A549 (cell line): ENCODE data around the gene UGT1A4. TPM values are rescaled to one million over a fixed set of nuclear protein-coding genes. Genes with fewer than 3 reads are reported as not detected.

Source experiments
- ATAC-seq, 2 experiments: fragments of 200-7000 bp in 1 of 2; fragments of >200 bp in 1 of 2; cut with Nextera tagmentation in 1 of 2; cut with Tn5 transposase in 1 of 2; 3 replicates each; pipeline versions ENCODE4 v1.8.0 to v1.9.1; 2018 to 2020; ENCODE audit warnings: mild to moderate bottlenecking in 1 of 2, moderate library complexity in 1 of 2
- CTCF ChIA-PET: fragments of 300-600 bp; sonication (Branson Sonifier 250); formaldehyde crosslinking; extraction: SDS; loops from one replicate; lab custom pipeline; 2021; ENCODE audit warnings: antibody characterized with exemption, inconsistent platforms; lab: Yijun Ruan, JAX
- POLR2A ChIA-PET: fragments of 350-600 bp; formaldehyde crosslinking; extraction: SDS; loops from one replicate; lab custom pipeline; 2021; ENCODE audit warnings: antibody characterized with exemption, inconsistent platforms; lab: Yijun Ruan, JAX
- DNase-seq, 2 experiments: peaks; one replicate each; pipeline versions ENCODE4 v3.0.0 to v3.0.0-alpha.2; 2011 to 2016; ENCODE audit warnings: low read depth in 1 of 2, low spot score in 1 of 2
- FAIRE-seq: peaks from 2 replicates; lab custom pipeline; 2011; peaks lifted over from hg19 to GRCh38; lab: Jason Lieb, UNC
- H3K27ac ChIP-seq, 2 experiments: fragments of >200 bp; sonication (Bioruptor Twin); formaldehyde crosslinking; 3 replicates each; pipeline ENCODE4 v1.5.1; 2016 to 2017
- H3K4me1 ChIP-seq: fragments of >200 bp; sonication (Bioruptor Twin); formaldehyde crosslinking; 3 replicates; pipeline ENCODE4 v1.6.1; 2016
- H3K4me2 ChIP-seq: fragments of >200 bp; sonication (Bioruptor Twin); formaldehyde crosslinking; 3 replicates; pipeline ENCODE4 v1.6.1; 2016
- H3K4me3 ChIP-seq: fragments of >200 bp; sonication (Bioruptor Twin); formaldehyde crosslinking; 3 replicates; pipeline ENCODE4 v1.5.1; 2016
- H3K9me3 ChIP-seq: fragments of >200 bp; sonication (Bioruptor Twin); formaldehyde crosslinking; 3 replicates; pipeline ENCODE4 v1.6.1; 2016
- CBX8 ChIP-seq: fragments of 200-600 bp; sonication (generic); IDR thresholded peaks from 2 replicates; pipeline ENCODE4 v1.6.1; 2016
- CHD2 ChIP-seq: fragments of 150-350 bp; IDR thresholded peaks from 2 replicates; pipeline ENCODE4 v1.6.1; 2014; ENCODE audit warnings: low read length; ENCODE audit not compliant: partially characterized antibody
- EHF ChIP-seq: fragments of 250-450 bp; sonication (Bioruptor Pico); IDR thresholded peaks from 2 replicates; pipeline ENCODE4 v1.5.0; 2020; ENCODE audit warnings: mild to moderate bottlenecking
- EP300 ChIP-seq, 2 experiments: fragments of >200 bp; sonication (Bioruptor Twin); formaldehyde crosslinking; IDR thresholded peaks; 2 replicates in 1 of 2; 3 replicates in 1 of 2; pipeline ENCODE4 v1.6.1; 2016 to 2017
- ESRRA ChIP-seq: fragments of 150-350 bp; IDR thresholded peaks from 2 replicates; pipeline ENCODE4 v1.6.1; 2014; ENCODE audit warnings: mild to moderate bottlenecking, low read length, borderline replicate concordance
- FOSB ChIP-seq: fragments of 250-450 bp; sonication (Bioruptor Pico); IDR thresholded peaks from 2 replicates; pipeline ENCODE4 v1.5.0; 2020; ENCODE audit warnings: mild to moderate bottlenecking, moderate library complexity
- FOSL2 ChIP-seq, 2 experiments: fragments of 450-650 bp in 1 of 2; fragments of >200 bp in 1 of 2; sonication (Bioruptor Twin) in 1 of 2; formaldehyde crosslinking; IDR thresholded peaks; 2 replicates each; pipeline versions ENCODE4 v1.5.0 to v1.6.1; 2016 to 2020; ENCODE audit warnings: mild to moderate bottlenecking in 1 of 2, moderate library complexity in 1 of 2
- JUNB ChIP-seq: fragments of >200 bp; sonication (Bioruptor Twin); formaldehyde crosslinking; IDR thresholded peaks from 2 replicates; pipeline ENCODE4 v1.6.1; 2016
- MYC ChIP-seq: IDR thresholded peaks from 2 replicates; pipeline ENCODE4 v1.6.1; 2012; ENCODE audit warnings: mild to moderate bottlenecking, inconsistent platforms, low read length, improper control_type of control experiment, borderline replicate concordance
- NFE2L2 ChIP-seq: fragments of 150-350 bp; conservative IDR thresholded peaks from 2 replicates; pipeline ENCODE4 v1.6.1; 2014; ENCODE audit warnings: low read length
- NPAS2 ChIP-seq: fragments of 250-450 bp; sonication (Bioruptor Pico); IDR thresholded peaks from 2 replicates; pipeline ENCODE4 v1.8.0; 2022; ENCODE audit warnings: mild to moderate bottlenecking, moderate library complexity, borderline replicate concordance
- PHF8 ChIP-seq: fragments of 200-600 bp; sonication (generic); IDR thresholded peaks from 2 replicates; pipeline ENCODE4 v1.6.1; 2016; ENCODE audit warnings: low read depth, mild to moderate bottlenecking, antibody characterized with exemption, moderate library complexity, borderline replicate concordance
- POLR2A ChIP-seq: IDR thresholded peaks from 2 replicates; pipeline ENCODE4 v1.6.1; 2012; ENCODE audit warnings: mild to moderate bottlenecking, low read length
- POLR2AphosphoS2 ChIP-seq: conservative IDR thresholded peaks from 2 replicates; pipeline ENCODE4 v1.6.1; 2012; ENCODE audit warnings: low read length, improper control_type of control experiment, inconsistent platforms
- RAD21 ChIP-seq, 2 experiments: fragments of >200 bp in 1 of 2; sonication (Bioruptor Twin) in 1 of 2; formaldehyde crosslinking in 1 of 2; IDR thresholded peaks in 1 of 2; conservative IDR thresholded peaks in 1 of 2; 2 replicates in 1 of 2; 3 replicates in 1 of 2; pipeline ENCODE4 v1.6.1; 2012 to 2018; ENCODE audit warnings: inconsistent platforms in 1 of 2
- RCOR1 ChIP-seq: fragments of 150-350 bp; IDR thresholded peaks from 2 replicates; pipeline ENCODE4 v1.6.1; 2014; ENCODE audit warnings: antibody characterized with exemption, low read length, low read depth
- ZC3H11A ChIP-seq: fragments of 450-650 bp; IDR thresholded peaks from 2 replicates; pipeline ENCODE4 v1.6.1; 2014; ENCODE audit warnings: antibody characterized with exemption, mild to moderate bottlenecking
- ZSCAN20 ChIP-seq: fragments of 250-450 bp; sonication (Bioruptor Pico); IDR thresholded peaks from 2 replicates; pipeline ENCODE4 v1.8.0; 2022; ENCODE audit warnings: mild to moderate bottlenecking, moderate library complexity
- WGBS: methylation state at CpG from one replicate; pipeline ENCODE4 v1.1.6; 2017; ENCODE audit errors: missing lambda C conversion rate; 5-methylcytosine and 5-hydroxymethylcytosine counted together
- polyA plus RNA-seq, 4 experiments: library from polyadenylated mRNA; depleted of rRNA in 3 of 4; stranded (reverse); fragments of >200 nt; fragmentation: RNase III in 1 of 4; extraction: RNeasy Plus Mini Kit Qiagen cat#74134 plus additional on column Dnase treatment in 1 of 4; gene quantifications; 2 replicates in 3 of 4; 3 replicates in 1 of 4; pipeline ENCODE4 v1.2.3, GENCODE V29; 2011 to 2017
- TF ChIP-seq, protein P1 (sequence below): fragments of >200 bp; sonication (Bioruptor Twin); formaldehyde crosslinking; IDR thresholded peaks from 3 replicates; pipeline ENCODE4 v1.6.1; 2016
- TF ChIP-seq, protein P2 (sequence below): fragments of 200-600 bp; sonication (generic); IDR thresholded peaks from 2 replicates; pipeline ENCODE4 v1.6.1; 2016; ENCODE audit warnings: antibody characterized with exemption, mild to moderate bottlenecking, moderate library complexity
- TF ChIP-seq, protein P3 (sequence below): fragments of 250-450 bp; sonication (Bioruptor Pico); IDR thresholded peaks from 2 replicates; pipeline ENCODE4 v1.5.0; 2021; ENCODE audit warnings: mild to moderate bottlenecking, moderate library complexity, borderline replicate concordance

UGT1A4 gene
- polyA plus RNA-seq, 2 of the 4 experiments (the other 2 are of a cell fraction), result 0.13 to 0.14 TPM

DNA sequence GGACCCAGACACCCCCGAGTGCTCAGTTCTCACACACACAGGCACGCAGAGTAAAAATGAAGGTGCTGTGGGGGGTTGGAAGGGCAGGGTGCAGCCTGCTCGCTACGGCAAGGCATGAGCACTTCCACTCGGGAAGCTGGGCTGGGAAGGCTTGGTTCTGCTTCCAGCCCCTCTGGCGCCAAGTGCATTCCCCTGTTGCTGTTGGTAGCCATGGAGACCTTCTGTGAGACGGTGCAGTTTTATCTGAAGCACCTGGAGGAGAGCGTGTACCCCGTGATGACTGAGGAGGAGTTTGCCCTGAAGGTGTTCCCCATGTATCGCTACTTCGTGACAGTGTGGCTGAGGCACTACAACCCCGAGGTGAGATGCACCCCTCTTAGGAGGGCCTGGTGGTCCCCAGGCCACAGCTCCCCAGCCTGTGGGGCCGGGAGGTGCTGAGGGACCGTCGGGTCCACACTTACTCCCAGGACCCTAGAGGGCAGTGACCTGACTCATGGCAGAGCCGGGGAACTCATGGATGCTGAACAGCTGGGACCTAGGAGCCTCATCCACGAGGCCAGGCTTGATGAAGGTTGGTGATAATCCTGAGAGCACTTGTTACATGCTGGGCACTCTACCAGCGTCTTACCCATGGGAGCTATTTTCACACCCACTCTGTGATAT, 75.1 kb downstream of the UGT1A4 start:
- 83% methylated on average over 13 of the region's 18 CpGs for WGBS
- DNase-seq (no peak), FAIRE-seq (no peak), ATAC-seq (no peak)
- ChIA-PET POLR2A (no interaction called here), CTCF (interaction anchor here (0.5 to 1.6 kb wide), 3 partner anchors 23 to 44 kb away, joined by 3 read pairs; no protein-coding TSS in a partner anchor)
- Histone ChIP-seq H3K4me1 (no peaks in the 10 kb centered on the region), H3K27ac (peak overlapping the region in 1 of 2 experiments; percentile 13; a peak in 2 of 6 replicates), H3K4me3 (no peak overlapping the region), H3K4me2 (no peak overlapping the region), H3K9me3 (no peaks in the 10 kb centered on the region)
- TF ChIP-seq POLR2A (no peak), NPAS2 (CRISPR knock-in tag) (no peak), RCOR1 (no peak), ZC3H11A (no peak), EHF (CRISPR knock-in tag) (no peak), FOSL2 (IDR thresholded peaks at IDR 0.05) (no peak), FOSL2 (CRISPR knock-in tag; IDR thresholded peaks at IDR 0.05) (no peak), RAD21 (conservative IDR thresholded peaks at IDR 0.05 in 1 of 2, IDR thresholded peaks at IDR 0.05 in 1 of 2) (no peak), CHD2 (no peak), EP300 (IDR thresholded peaks at IDR 0.05) (no peak)
- TF ChIP-seq, protein P1, sequence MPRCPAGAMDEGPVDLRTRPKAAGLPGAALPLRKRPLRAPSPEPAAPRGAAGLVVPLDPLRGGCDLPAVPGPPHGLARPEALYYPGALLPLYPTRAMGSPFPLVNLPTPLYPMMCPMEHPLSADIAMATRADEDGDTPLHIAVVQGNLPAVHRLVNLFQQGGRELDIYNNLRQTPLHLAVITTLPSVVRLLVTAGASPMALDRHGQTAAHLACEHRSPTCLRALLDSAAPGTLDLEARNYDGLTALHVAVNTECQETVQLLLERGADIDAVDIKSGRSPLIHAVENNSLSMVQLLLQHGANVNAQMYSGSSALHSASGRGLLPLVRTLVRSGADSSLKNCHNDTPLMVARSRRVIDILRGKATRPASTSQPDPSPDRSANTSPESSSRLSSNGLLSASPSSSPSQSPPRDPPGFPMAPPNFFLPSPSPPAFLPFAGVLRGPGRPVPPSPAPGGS, result no peak
- TF ChIP-seq, protein P2, sequence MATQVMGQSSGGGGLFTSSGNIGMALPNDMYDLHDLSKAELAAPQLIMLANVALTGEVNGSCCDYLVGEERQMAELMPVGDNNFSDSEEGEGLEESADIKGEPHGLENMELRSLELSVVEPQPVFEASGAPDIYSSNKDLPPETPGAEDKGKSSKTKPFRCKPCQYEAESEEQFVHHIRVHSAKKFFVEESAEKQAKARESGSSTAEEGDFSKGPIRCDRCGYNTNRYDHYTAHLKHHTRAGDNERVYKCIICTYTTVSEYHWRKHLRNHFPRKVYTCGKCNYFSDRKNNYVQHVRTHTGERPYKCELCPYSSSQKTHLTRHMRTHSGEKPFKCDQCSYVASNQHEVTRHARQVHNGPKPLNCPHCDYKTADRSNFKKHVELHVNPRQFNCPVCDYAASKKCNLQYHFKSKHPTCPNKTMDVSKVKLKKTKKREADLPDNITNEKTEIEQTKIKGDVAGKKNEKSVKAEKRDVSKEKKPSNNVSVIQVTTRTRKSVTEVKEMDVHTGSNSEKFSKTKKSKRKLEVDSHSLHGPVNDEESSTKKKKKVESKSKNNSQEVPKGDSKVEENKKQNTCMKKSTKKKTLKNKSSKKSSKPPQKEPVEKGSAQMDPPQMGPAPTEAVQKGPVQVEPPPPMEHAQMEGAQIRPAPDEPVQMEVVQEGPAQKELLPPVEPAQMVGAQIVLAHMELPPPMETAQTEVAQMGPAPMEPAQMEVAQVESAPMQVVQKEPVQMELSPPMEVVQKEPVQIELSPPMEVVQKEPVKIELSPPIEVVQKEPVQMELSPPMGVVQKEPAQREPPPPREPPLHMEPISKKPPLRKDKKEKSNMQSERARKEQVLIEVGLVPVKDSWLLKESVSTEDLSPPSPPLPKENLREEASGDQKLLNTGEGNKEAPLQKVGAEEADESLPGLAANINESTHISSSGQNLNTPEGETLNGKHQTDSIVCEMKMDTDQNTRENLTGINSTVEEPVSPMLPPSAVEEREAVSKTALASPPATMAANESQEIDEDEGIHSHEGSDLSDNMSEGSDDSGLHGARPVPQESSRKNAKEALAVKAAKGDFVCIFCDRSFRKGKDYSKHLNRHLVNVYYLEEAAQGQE, result no peak

DNA sequence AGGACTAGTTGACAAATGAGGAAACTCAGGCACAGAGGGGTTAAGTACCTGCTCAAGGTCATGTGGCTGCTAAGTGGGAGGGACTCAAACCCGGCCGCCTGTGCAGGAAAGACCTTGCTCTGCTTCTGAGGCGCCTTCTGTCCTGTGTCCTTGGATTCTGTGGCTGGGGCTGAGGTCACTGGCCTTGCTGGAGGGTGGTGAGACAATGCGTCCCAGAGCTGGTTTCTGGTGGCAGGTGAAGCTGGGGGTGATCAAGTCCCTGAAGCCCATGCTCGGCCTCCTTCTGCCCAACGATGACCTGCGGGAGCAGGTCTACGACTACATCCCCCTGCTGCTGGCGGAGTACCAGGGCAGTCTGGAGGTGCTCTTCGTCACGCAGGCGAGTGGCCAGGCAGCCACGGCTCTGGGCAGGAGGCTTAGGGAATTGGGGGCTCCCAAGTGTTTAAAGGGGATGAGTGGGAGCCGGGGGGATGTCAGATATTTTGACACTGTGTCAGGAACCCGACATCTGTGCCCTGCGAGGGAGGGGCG, 75.7 kb downstream of the UGT1A4 start:
- Histone ChIP-seq H3K9me3 (no peaks in the 10 kb centered on the region), H3K4me3 (no peak overlapping the region)
- no peak for FAIRE-seq
- TF ChIP-seq FOSB (CRISPR knock-in tag) (no peak), ESRRA (no peak), ZSCAN20 (CRISPR knock-in tag) (no peak), POLR2AphosphoS2 (no peak), CBX8 (no peak), PHF8 (no peak), MYC (no peak), JUNB (no peak), NFE2L2 (no peak)
- TF ChIP-seq, protein P3, sequence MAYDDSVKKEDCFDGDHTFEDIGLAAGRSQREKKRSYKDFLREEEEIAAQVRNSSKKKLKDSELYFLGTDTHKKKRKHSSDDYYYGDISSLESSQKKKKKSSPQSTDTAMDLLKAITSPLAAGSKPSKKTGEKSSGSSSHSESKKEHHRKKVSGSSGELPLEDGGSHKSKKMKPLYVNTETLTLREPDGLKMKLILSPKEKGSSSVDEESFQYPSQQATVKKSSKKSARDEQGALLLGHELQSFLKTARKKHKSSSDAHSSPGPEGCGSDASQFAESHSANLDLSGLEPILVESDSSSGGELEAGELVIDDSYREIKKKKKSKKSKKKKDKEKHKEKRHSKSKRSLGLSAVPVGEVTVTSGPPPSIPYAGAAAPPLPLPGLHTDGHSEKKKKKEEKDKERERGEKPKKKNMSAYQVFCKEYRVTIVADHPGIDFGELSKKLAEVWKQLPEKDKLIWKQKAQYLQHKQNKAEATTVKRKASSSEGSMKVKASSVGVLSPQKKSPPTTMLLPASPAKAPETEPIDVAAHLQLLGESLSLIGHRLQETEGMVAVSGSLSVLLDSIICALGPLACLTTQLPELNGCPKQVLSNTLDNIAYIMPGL (CRISPR knock-in tag), result no peak
- TF ChIP-seq, protein P2, result no peak
- TF ChIP-seq, all 56 proteins: peak for 0
- no peak for ATAC-seq
- Histone ChIP-seq H3K4me2 (no peak overlapping the region), H3K27ac (peak overlapping the region in 1 of 2 experiments; percentile 22; a peak in 1 of 6 replicates), H3K4me1 (no peaks in the 10 kb centered on the region)
- POLR2A ChIA-PET, result no interaction called here
- 80% methylated on average over 8 of the region's 17 CpGs for WGBS
- DNase-seq, result no peak
- CTCF ChIA-PET, result interaction anchor here (0.5 to 1.6 kb wide), 4 partner anchors 22 to 56 kb away, joined by 3 read pairs; no protein-coding TSS in a partner anchor
